HCT116 (cell line): ENCODE measurements around the gene ABCA8. TPM values are rescaled to one million over a fixed set of nuclear protein-coding genes. Genes with fewer than 3 reads are reported as not detected.

Source experiments
- ATAC-seq: fragments of 200-7000 bp; cut with Tn5 transposase; 2 replicates; pipeline ENCODE4 v1.9.1; 2020; ENCODE audit warnings: mild to moderate bottlenecking, moderate library complexity
- BruUV-seq: library from RNA; stranded (reverse); fragments of 400-500 nt; replicated peaks from 2 replicates; lab custom pipeline; 2021; lab: Mats Ljungman, UMichigan
- CTCF ChIA-PET: fragments of 300-600 bp; sonication (Branson Sonifier 250); formaldehyde crosslinking; loops from one replicate; lab custom pipeline; 2021; ENCODE audit warnings: antibody characterized with exemption; lab: Charles Lee
- POLR2A ChIA-PET: fragments of 300-600, 350-600 bp; sonication (Branson Sonifier 250); formaldehyde crosslinking; loops from one replicate; lab custom pipeline; 2021; ENCODE audit warnings: antibody characterized with exemption; lab: Charles Lee
- RAD21 ChIA-PET, 2 experiments: fragments of 300-600 bp; sonication (Branson Sonifier 250); formaldehyde crosslinking; loops; one replicate each; lab custom pipeline; 2023; ENCODE audit warnings: low total read pairs in 2 of 2; ENCODE audit not compliant: uncharacterized antibody in 2 of 2, unreplicated experiment in 2 of 2, low non-redundant PET in 1 of 2; lab: Charles Lee
- DNase-seq: peaks from one replicate; pipeline ENCODE4 v3.0.0-alpha.2; 2010; ENCODE audit warnings: low read depth, low spot score
- H2AFZ ChIP-seq: fragments of 200-600 bp; shearing (Covaris generic), sonication (generic); 2 replicates; pipeline ENCODE4 v1.6.1; 2017; ENCODE audit warnings: low read depth, mixed run types, mixed read lengths, antibody characterized with exemption, low read length; ENCODE audit not compliant: poor library complexity, severe bottlenecking
- H3K27ac ChIP-seq: 2 replicates; pipeline ENCODE4 v1.5.1; 2012; ENCODE audit warnings: low read depth, low read length
- H3K27me3 ChIP-seq: fragments of 200-600 bp; sonication (generic); 2 replicates; pipeline ENCODE4 v1.6.1; 2016; ENCODE audit warnings: mixed run types, low read length, mixed read lengths; ENCODE audit not compliant: insufficient read depth
- H3K36me3 ChIP-seq, 2 experiments: fragments of 200-500 bp in 1 of 2; fragments of 200-600 bp in 1 of 2; sonication (Bioruptor generic) in 1 of 2; sonication (generic) in 1 of 2; 2 replicates each; pipeline versions ENCODE4 v1.5.1 to v1.6.1; 2014 to 2016; ENCODE audit warnings: low read length in 2 of 2, inconsistent platforms in 1 of 2, mixed read lengths in 1 of 2, mixed run types in 1 of 2; ENCODE audit not compliant: insufficient read depth in 2 of 2, control insufficient read depth in 1 of 2
- H3K4me1 ChIP-seq, 2 experiments: fragments of 200-600 bp in 1 of 2; sonication (generic) in 1 of 2; 2 replicates each; pipeline versions ENCODE4 v1.5.1 to v1.6.1; 2012 to 2017; ENCODE audit warnings: low read length in 2 of 2, inconsistent platforms in 1 of 2, mild to moderate bottlenecking in 1 of 2, mixed read lengths in 1 of 2, mixed run types in 1 of 2, moderate library complexity in 1 of 2; ENCODE audit not compliant: insufficient read depth in 2 of 2, control insufficient read depth in 1 of 2
- H3K4me2 ChIP-seq: fragments of 200-600 bp; sonication (generic); 2 replicates; pipeline ENCODE4 v1.6.1; 2017; ENCODE audit warnings: mixed run types, low read length, mixed read lengths
- H3K4me3 ChIP-seq, 2 experiments: fragments of 200-600 bp in 1 of 2; sonication (generic) in 1 of 2; replicated peaks in 1 of 2; 2 replicates each; pipeline ENCODE4 v1.5.1; 2011 to 2016; ENCODE audit warnings: low read length in 2 of 2, control low read depth in 1 of 2, low read depth in 1 of 2, mild to moderate bottlenecking in 1 of 2, mixed read lengths in 1 of 2, mixed run types in 1 of 2
- H3K79me2 ChIP-seq: fragments of 200-600 bp; sonication (generic); 2 replicates; pipeline ENCODE4 v1.6.1; 2017; ENCODE audit warnings: mild to moderate bottlenecking, mixed run types, low read length, moderate library complexity, mixed read lengths; ENCODE audit not compliant: insufficient read depth
- H3K9ac ChIP-seq: fragments of 200-600 bp; sonication (generic); 2 replicates; pipeline ENCODE4 v1.6.1; 2016; ENCODE audit warnings: low read length, mixed read lengths
- H3K9me2 ChIP-seq: fragments of 200-600 bp; sonication (generic), shearing (Covaris generic); 2 replicates; pipeline ENCODE4 v1.6.1; 2017; ENCODE audit warnings: mixed run types, mild to moderate bottlenecking, moderate library complexity; ENCODE audit not compliant: insufficient read depth
- H3K9me3 ChIP-seq, 2 experiments: fragments of 200-500 bp in 1 of 2; fragments of 200-600 bp in 1 of 2; sonication (Bioruptor generic) in 1 of 2; sonication (generic) in 1 of 2; 2 replicates each; pipeline ENCODE4 v1.6.1; 2014 to 2017; ENCODE audit warnings: low read length in 2 of 2, mixed read lengths in 2 of 2, inconsistent platforms in 1 of 2, low read depth in 1 of 2, mild to moderate bottlenecking in 1 of 2, mixed run types in 1 of 2, moderate library complexity in 1 of 2; ENCODE audit not compliant: control insufficient read depth in 1 of 2, insufficient read depth in 1 of 2
- H4K20me1 ChIP-seq: fragments of 200-600 bp; sonication (generic), shearing (Covaris generic); 2 replicates; pipeline ENCODE4 v1.6.1; 2017; ENCODE audit warnings: mixed run types, mild to moderate bottlenecking, moderate library complexity; ENCODE audit not compliant: insufficient read depth
- ATF3 ChIP-seq: IDR thresholded peaks from 2 replicates; pipeline ENCODE4 v1.6.1; 2012
- CBX3 ChIP-seq: IDR thresholded peaks from 2 replicates; pipeline ENCODE4 v1.6.1; 2012; ENCODE audit warnings: low read depth
- CEBPB ChIP-seq: IDR thresholded peaks from 2 replicates; pipeline ENCODE4 v1.6.1; 2012; ENCODE audit warnings: low read depth
- CTCF ChIP-seq, 3 experiments: fragments of 200-600 bp in 1 of 3; sonication (generic) in 1 of 3; IDR thresholded peaks in 2 of 3; conservative IDR thresholded peaks in 1 of 3; 2 replicates each; pipeline ENCODE4 v1.5.1; 2012 to 2017; ENCODE audit warnings: low read depth in 2 of 3, low read length in 2 of 3, antibody characterized with exemption in 1 of 3, borderline replicate concordance in 1 of 3, control low read depth in 1 of 3, mild to moderate bottlenecking in 1 of 3, mixed read lengths in 1 of 3, mixed run types in 1 of 3, moderate library complexity in 1 of 3; ENCODE audit not compliant: insufficient read depth in 1 of 3
- EGR1 ChIP-seq: IDR thresholded peaks from 2 replicates; pipeline ENCODE4 v1.6.1; 2012; ENCODE audit warnings: low read depth
- ELF1 ChIP-seq: IDR thresholded peaks from 2 replicates; pipeline ENCODE4 v1.6.1; 2012; ENCODE audit warnings: low read depth, borderline replicate concordance
- EZH2 ChIP-seq: fragments of 200-600 bp; sonication (generic); IDR thresholded peaks from 2 replicates; pipeline ENCODE4 v1.6.1; 2017; ENCODE audit warnings: antibody characterized with exemption, mixed run types
- MAX ChIP-seq: IDR thresholded peaks from 2 replicates; pipeline ENCODE4 v1.6.1; 2012
- POLR2AphosphoS5 ChIP-seq: IDR thresholded peaks from 2 replicates; pipeline ENCODE4 v1.6.1; 2011; ENCODE audit warnings: mild to moderate bottlenecking, low read depth, low read length, moderate library complexity
- RAD21 ChIP-seq: IDR thresholded peaks from 2 replicates; pipeline ENCODE4 v1.6.1; 2012; ENCODE audit warnings: low read depth, mild to moderate bottlenecking
- SIN3A ChIP-seq: IDR thresholded peaks from 2 replicates; pipeline ENCODE4 v1.6.1; 2012; ENCODE audit warnings: low read depth
- SP1 ChIP-seq: IDR thresholded peaks from 2 replicates; pipeline ENCODE4 v1.6.1; 2012; ENCODE audit warnings: low read depth
- SRF ChIP-seq: IDR thresholded peaks from 2 replicates; pipeline ENCODE4 v1.6.1; 2012; ENCODE audit warnings: low read depth
- TCF7L2 ChIP-seq: IDR thresholded peaks from 2 replicates; pipeline ENCODE4 v1.7.0; 2011; ENCODE audit warnings: borderline replicate concordance, inconsistent platforms; ENCODE audit not compliant: insufficient read depth, insufficient read length; ENCODE audit errors: extremely low read depth
- ZBTB33 ChIP-seq: IDR thresholded peaks from 2 replicates; pipeline ENCODE4 v1.6.1; 2011; ENCODE audit warnings: mild to moderate bottlenecking, low read length, moderate library complexity; ENCODE audit not compliant: insufficient replicate concordance; ENCODE audit errors: extremely low read depth
- ZFX ChIP-seq: fragments of 450-650 bp; IDR thresholded peaks from 2 replicates; pipeline ENCODE4 v1.6.1; 2017
- ZNF274 ChIP-seq: fragments of 200-500 bp; sonication (Bioruptor generic); IDR thresholded peaks from 2 replicates; pipeline ENCODE4 v1.6.1; 2014; ENCODE audit warnings: mild to moderate bottlenecking, low read depth, low read length, inconsistent platforms
- intact Hi-C: fragments of 100-400 bp; cut with micrococcal nuclease; formaldehyde crosslinking; loops from 2 replicates; pipeline ENCODE4 v1.10.0; 2022
- total RNA-seq: library from RNA; stranded (reverse); gene quantifications from one replicate; pipeline ENCODE4 v1.2.1, GENCODE V29; 2021; ENCODE audit not compliant: unreplicated experiment

Gene ABCA8
- total RNA-seq, 1 experiment from 2014 or later: 0.44 TPM

GRCh38 chr17:68831170-68831569, 124.0 kb downstream of the ABCA8 start:
- H3K9me2 ChIP-seq: no peaks in the 10 kb centered on the region
- CTCF ChIA-PET: no interaction called here
- H3K4me1 ChIP-seq: no peaks in the 10 kb centered on the region
- H2AFZ ChIP-seq: no peak overlapping the region
- H3K9me3 ChIP-seq: no peaks in the 10 kb centered on the region
- intact Hi-C loops: no loop called here
- DNase-seq (no peak), ATAC-seq (no peak)
- no peaks in the 10 kb centered on the region for H4K20me1 ChIP-seq
- H3K27ac ChIP-seq: no peak overlapping the region
- BruUV-seq: no TSS peak
- H3K27me3 ChIP-seq: no peaks in the 10 kb centered on the region
- H3K36me3 ChIP-seq: no peaks in the 10 kb centered on the region
- POLR2A ChIA-PET: no interaction called here
- H3K4me2 ChIP-seq: no peak overlapping the region
- RAD21 ChIA-PET: no interaction called here
- H3K79me2 ChIP-seq: no peaks in the 10 kb centered on the region
- TF ChIP-seq RAD21: no peak
- no peak for TF ChIP-seq SIN3A
- TF ChIP-seq ZNF274: no peak
- TF ChIP-seq SRF: no peak
- TF ChIP-seq ZBTB33: no peak
- no peak for TF ChIP-seq CEBPB
- TF ChIP-seq POLR2AphosphoS5: no peak
- no peak for TF ChIP-seq ZFX
- TF ChIP-seq CBX3: no peak
- TF ChIP-seq EGR1: no peak
- no peak for TF ChIP-seq EZH2
- TF ChIP-seq ATF3: no peak
- TF ChIP-seq SP1: no peak
- TF ChIP-seq MAX: no peak
- TF ChIP-seq TCF7L2: no peak
- no peak for TF ChIP-seq ELF1
- no peak for TF ChIP-seq CTCF (IDR thresholded peaks at IDR 0.05 in 2 of 3, conservative IDR thresholded peaks at IDR 0.05 in 1 of 3; ENCODE audit: borderline replicate concordance in 1 of 3, insufficient read depth in 1 of 3, low read depth in 2 of 3, low read length in 2 of 3)
- no peak overlapping the region for H3K4me3 ChIP-seq
- no peak overlapping the region for H3K9ac ChIP-seq
